NCI-H774 (cell line): ENCODE measurements around the gene OR6B1.

Source experiments
- DNase-seq: peaks from one replicate; lab custom pipeline; 2025; lab: John Stamatoyannopoulos, UW

Gene OR6B1

DNA sequence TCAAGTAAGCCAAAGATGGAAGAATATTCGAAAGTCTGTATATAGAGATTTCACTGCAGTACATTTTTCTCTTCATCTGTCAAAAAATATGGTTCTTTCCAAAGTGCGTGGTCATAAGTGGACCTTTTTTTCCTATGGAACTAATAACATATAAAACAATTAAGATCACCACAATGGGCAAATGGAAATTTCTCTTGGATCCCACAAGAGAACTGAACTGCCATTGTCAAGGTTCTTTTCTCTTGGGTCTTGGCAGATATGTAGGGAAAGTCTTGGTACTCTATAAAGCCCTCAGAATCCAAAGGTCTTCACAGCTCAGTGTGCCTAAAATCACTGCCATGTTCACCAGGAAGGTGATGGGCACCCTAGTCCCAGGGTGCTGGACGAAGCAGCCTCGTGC, at the start of gene OR6B1:
Gene OR6B1, plus strand, starts transcription at position 301 of the 400 bp plus-strand sequence. CDS start 3,677 bp downstream, outside the sequence.
- no peak for DNase-seq

DNA sequence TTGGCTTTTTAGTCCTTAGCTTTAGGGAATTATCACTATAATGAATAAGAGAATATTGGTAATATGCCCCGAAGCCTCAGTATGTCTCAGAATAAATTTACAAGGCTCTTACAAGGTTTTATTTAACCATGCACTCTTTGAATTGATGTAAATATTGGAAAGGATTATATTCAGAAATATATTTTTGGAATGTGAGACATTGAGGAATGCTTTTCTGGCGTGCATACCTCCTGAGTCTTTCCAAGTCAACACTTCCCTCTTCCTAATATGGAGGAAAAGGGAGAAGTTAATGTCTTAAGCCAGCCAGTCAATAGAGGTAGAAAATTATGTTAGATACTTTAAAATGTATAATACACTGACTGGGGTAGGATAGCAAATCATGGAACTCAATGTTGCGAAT, 46.7 kb upstream of the OR6B1 start:
- no peak for DNase-seq

DNA sequence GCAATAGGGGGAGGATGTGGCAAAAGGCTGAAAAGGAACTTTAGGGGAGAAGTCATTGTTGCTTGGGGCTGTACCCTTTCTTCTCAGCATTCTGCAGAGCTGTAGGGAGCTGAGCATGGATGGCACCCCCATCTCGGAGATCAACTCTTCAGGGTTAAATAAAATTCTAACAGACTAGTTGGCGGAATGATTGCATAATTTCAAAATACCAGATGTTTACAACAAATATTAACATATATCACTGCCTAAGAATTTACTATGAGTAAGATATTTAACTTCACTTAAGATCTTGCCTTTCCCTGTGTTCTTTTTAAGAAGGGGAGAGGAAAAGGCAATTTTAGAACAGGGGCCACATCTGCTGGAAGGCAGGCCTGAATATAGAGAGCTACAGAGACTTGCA, 46.0 kb upstream of the OR6B1 start:
- no peak for DNase-seq

DNA sequence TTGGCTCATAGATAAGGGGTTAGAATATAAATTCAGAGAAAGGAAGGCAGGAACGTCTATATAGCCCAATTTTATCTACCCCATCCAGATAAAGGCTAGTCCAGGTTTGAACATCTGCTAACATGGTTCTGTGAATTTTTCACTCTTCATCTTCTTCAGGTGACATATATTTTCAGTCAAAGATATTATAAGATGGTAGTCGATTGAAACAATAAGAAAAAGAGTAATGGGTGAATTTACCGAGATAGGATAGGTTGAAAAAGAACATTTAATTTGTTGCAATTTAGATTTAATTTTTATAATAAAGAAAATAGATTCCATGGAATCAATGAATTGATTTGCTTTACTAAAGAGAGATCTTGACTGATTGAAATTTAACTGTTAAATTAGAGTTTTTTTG, 45.6 kb upstream of the OR6B1 start, which contains the start of gene OR2F1:
Gene OR2F1, plus strand, starts transcription at position 301 of the 400 bp plus-strand sequence. CDS start 5,127 bp downstream, outside the sequence.
- no peak for DNase-seq

DNA sequence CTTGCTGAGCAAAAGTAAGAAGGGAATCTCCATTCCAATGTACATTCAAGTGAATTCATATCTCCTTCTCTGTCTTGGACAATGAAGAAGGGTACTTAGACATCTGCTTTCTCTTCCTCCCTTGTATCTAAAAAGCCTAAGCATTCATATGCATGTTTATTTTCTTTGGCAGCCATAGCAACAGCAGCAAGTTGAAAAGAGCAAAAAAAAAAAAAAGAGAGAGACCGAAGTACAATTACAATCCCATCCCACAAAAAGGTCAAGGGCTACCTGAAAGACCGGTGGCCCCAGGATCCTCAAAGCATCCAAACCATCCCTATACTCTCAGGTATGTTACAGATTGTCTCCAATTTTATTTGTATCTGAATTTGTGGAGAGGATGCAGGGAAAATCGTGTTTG, 41.3 kb upstream of the OR6B1 start:
- no peak for DNase-seq

DNA sequence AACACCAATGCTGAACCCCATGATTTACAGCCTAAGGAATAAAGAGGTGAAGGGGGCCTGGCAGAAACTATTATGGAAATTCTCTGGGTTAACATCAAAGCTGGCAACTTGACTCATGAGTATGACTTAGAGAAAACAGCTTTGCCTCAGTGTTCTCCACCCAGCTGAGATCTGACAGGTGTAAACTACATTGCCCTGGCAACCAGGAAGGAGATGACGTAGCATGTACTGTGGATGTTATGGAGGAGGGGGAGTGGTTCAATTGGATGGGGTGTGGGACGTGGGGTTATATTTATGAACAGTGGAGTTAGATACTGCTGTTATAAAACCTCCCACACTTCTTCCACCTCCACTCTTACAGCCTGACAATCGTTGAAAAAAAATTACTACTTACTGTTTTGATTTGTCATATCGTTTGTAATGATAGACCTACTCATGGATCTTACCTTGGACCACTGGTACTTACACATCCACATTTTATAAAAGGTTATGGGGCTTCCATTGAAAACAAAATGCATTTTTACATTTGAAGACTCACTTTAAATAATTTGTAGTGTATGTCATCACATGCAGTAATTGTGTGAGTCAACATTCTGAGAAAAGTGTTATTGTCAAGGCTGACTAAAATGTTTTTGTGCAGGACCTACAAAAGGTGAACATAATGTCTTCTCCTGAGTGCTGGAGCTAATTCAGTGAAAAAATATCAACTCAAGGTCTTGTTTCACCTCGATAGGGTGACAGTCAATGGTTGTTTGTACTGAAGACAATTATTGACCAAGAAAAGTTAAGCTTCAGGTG, 39.1 kb upstream of the OR6B1 start:
- DNase-seq: no peak

DNA sequence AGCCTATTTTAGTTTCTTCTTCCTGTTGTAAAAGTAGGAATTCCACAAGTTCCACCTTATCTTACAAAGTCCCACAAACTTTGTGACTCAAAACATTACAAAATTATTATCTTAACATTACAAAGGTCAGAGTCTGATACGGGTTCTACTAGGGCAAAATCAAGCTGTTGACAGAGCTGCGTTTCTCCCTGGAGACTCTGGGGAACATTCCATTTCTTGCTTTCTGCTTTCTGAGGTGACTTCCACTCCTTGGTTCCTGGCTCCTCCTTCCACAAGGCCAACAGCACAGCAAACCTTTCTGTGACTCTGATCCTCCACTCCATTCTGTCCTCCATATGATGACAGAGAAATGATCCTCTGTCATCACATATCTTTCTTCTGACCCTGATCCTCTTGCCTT, 34.8 kb upstream of the OR6B1 start:
- no peak for DNase-seq

DNA sequence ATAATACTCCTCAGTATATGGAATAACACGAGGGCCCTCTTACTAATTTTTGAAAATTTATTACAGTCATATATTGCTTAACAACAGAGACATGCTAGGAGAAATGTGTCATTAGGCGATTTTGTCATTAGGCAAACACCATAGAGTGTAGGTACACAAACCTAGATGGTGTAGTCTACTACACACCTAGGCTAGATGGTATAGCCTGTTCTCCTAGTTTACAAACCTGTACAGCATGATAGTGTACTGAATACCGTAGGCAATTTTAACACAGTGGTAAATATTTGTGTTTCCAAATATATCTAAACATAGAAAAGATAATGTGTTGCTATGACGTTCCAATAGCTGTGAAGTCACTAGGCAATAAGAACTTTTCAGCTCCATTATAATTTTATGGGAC, 32.7 kb upstream of the OR6B1 start:
- no peak for DNase-seq

DNA sequence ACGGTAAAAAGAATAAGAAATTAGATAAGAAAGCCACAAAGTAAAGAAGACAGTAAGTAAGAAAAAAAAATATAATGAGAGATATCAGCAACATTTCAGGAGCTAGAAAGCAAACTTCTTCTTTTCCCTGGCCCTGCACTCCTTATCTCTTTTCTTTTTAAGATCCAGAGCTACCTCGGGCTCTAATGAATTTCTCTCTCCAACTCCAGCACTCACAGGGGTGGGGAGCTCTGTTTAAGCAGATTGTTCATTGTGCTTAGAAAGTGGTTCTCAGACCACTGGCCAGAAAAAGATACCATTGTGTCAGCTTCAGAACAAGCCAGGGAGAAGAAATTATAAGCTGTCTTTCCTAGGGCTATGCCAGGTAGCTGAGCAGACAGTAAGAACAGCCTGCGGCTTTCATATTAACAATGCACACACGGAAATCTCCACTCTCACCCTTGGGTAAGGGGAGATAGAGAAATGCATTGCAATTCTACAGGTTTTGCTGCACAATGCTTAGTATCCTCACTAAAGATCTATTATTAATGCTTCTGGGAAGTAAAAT, 26.2 kb upstream of the OR6B1 start:
- DNase-seq: no peak

DNA sequence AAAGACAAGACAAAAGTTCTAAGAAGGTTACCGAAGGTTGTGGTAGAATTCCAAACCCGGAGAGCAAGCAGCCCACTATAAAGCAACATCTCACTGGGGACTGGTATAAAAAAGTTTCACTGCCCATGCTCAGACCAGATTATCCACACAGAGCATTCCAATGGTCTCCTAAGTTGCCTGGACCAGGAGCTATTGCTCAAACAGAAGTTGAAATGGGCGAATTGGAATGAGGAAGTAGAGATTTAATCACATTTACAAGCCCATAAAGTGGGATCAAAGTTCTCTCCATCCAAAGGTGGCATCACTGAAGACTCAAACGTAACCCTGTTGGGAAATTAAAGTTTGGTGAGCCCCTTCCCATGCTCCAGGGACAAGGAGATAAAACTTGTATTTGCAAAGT, 25.7 kb upstream of the OR6B1 start:
- DNase-seq: no peak

DNA sequence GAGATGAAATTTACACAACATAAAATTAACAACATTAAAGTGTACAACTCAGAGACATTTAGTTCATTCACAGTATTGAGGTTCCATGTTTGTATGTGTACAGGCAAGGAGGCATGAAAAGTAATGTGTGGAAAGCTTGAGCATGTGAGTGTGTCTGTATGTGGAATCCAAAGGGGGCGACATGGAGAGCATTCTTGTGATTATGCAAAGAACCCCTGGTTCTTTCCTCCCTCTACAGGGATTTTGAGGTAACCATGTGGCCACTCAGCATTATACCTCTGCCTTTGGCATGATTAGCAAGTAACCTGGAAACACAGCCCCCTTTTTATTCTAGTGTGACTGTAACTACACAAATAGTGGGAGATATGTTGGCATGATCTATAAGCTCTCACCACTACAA, 24.5 kb upstream of the OR6B1 start:
- DNase-seq: no peak

DNA sequence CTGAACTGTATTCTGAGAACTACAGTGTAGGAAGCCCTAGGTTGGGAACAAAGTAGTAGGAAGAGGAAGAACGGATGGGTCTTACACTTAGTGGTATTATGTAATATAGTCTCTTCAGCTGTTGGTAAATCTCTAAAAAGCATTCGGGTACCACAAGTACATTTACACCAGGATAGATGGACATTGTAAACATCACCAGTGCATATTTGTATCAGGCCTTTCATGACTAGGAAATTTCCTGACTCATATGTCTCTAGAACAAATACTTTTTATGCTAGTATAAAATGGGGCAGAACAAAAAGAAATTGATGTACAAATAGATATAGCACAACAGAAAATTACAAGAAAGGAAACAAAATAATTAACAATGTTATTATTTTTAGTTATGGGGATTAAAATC, 21.5 kb upstream of the OR6B1 start:
- no peak for DNase-seq

DNA sequence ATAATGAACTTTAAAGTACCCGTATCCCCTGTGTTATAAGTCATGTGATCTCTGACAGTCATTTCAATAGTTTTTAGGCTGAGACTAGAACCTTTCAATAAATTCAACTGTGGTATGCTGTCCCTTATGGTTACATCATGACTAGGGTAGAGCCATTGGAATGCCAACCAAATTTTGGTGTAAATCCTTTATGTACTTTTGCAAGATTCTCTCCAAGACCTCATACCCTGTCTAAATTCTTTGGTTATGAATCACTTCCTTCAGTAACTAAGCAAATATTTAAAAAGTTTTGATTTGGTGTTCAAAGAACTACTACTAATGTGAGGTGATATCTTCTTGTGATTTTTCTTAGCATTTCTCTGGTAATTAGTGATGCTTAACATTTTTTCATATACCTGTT, 20.8 kb upstream of the OR6B1 start:
- DNase-seq: no peak

DNA sequence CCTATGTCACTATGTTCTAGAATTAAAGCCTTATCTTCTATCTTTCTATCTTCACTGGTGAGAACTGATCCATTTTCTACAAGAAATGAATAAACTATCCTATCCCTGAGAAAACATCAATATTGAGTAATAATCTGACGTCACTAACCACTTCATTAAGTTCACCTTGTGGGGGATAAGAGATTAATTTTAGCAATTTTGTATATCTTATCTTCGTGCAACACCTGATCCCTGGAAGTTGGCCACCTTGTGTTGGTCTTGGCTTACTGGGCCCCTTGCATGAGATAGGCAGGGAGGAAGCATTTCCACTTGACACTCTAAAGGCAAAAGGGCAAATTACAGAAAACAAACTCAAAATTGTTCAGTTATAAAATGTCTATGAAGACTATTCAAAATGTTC, 20.1 kb upstream of the OR6B1 start:
- DNase-seq: no peak

DNA sequence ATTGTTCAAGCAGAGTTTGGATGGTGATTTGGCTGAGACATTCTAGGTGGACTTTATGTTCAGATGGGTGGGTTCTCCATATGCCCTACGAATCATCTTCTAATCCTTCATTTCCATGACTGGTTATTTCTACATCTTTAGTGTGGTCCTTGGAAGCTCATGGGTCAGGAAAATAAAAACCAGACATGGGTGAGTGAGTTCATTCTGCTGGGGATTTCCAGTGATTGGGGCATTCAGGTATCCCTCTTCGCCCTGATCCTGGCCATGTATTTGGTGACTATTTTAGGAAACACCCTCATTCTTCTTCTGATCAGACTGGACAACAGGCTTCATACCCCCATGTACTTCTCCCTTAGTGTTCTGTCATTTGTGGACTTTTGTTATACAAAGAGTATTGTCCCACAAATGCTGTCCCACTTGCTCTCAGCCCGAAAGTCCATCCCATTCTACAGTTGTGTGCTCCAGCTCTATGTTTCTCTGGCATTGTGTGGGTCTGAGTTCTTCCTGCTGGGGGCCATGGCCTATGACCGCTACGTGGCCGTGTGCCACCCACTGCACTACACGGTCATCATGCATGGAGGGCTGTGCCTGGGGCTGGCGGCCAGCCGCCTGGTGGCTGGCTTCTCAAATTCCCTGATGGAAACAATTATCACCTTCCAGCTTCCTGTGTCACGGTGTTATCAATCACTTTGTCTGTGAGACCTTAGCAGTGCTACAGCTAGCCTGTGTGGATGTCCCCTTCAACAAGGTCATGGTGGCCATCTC, 19.2 kb upstream of the OR6B1 start:
- no peak for DNase-seq

DNA sequence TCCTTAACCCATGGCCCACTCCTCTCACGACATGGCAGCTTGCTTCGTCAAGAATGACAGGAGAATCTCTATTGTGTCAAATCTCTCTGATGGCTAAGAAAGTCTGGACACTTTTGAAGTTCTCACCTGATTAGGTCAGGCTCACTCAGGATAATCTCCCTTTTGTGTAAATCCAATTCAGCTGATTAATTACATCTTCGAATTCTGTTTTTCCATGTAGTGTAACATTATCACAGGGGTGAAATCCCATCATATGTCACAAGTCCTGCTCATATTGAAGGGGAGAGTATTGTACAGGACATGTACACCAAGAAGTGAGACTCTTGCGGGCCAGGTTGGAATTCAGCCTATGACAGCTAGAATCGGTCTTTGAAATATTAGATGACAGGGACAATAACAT, 16.2 kb upstream of the OR6B1 start:
- no peak for DNase-seq

DNA sequence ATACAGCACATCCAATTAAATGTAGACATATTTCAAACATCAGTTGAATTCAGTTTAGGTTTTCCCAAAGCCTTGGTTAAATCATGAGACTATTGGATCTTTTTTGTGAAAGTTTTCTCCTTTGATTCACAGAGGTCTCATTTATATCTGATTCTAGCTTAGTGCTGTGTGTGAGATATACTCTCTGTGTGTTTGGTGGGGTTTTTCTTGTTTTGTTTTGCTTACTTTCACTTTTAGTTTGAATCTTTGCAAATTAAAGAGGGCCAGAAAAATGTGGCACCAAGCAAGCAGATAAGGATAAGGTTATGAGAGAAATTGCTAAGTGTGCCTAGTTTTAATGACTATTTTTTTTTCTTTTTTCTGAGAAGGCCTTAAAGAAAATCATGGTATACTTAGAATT, 12.6 kb upstream of the OR6B1 start:
- no peak for DNase-seq

DNA sequence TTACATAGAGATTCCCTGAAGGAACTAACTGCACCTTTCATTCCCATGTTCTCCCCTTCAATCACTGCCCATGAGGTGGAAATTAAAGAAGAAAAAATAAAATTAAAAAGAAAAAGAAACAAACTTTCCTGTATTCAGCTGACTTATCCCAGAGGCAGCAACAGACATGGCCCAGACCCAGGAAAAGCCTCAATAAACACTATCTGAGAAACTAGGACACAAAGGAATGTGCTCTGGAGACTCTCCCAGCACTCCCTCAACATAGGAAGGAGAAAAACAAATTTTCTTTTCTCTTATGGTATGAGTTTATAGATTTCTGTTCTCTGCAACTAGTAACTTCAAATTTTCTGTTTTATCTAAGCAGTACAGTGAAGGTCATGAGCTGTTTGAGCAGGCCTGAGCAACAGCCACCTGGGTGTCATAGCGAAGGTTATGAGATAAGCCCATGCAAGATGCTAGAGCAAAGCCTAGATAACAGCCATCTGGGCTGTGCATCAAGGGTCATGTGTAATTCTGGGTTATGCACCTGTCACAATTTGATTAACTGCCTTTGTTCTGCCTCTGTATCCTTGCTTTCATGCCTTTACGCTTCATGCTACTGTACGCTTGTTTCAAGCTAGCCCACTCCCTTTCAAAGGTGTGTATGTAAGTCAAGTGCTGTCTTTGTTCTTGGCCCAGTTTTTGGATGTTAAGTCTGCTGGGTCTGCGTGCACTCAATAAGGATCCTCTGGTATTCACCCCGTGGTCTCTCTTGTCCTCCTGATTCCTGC, 11.0 kb upstream of the OR6B1 start:
- no peak for DNase-seq

DNA sequence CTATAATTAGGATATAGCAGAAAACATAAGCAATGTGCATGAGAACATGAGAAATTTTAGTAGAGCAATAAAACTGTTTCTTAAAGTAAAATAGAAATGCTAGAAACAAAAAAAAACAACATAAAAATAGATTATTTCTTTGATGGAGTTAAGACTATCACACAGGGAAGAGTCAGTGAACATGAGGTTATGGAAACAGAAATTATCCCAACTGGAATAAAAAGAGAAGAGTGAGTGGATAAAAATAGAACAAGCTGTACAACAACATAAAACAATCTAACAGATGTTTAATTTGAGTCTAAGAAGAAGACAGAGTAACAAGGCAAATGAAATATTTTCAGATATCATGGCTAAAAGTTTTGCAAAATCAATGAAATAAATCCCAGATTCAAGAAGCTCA, 7.5 kb upstream of the OR6B1 start:
- no peak for DNase-seq

DNA sequence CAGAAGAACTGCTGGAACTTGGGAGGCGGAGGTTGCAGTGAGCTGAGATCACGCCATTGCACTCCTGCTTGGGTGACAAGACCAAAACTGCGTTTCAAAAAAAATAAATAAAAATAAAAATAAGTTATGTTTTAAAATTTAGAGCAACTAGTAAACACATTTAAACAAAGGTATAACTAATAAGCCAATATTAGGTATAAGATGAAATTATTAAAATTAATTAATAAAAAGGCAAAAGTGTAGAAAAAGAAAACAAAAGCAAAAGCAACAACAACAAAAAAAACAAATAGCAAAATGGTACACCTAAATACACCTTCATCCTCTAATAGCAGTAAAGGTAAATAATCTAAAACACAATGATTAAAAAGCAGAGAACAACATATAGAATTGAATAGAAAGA, 6.2 kb upstream of the OR6B1 start:
- no peak for DNase-seq

DNA sequence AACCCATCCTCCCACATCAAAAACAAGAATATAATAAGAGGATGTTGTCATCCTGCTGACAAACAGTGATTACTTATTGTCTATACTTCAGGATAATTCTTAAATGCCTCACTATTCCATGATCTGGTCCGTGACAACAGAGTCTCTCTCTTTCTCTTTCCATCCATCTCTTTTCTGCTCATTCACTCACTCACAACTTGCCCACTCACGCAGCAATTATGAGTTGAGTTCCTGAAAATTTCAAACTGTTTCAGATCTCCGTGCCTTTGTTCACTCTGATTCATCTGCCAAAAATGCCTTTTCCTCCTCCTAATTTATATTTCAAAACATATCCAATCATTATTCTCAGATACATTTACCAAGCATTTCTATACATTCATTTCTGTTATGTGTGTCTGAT, 1.4 kb downstream of the OR6B1 start:
- DNase-seq: no peak

DNA sequence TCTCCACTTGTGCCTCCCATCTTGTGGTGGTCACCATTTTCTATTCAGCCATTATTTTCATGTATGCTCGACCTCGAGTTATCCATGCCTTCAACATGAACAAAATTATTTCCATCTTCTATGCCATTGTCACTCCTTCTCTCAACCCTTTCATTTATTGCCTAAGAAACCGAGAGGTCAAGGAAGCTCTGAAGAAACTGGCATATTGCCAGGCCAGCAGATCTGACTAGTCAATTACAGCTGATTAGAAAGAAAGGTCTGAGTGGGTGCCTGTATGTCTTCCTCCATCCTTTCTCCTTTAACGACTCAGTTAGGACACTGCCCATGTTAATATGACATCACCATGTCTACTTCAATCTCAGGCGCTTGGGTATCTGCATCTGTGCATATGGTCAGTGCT, 4.6 kb downstream of the OR6B1 start:
- no peak for DNase-seq
